Ishikawa (cell line): ENCODE measurements around the gene RAET1E.

Experiments
- CEBPB ChIP-seq: IDR thresholded peaks from 2 replicates; pipeline ENCODE4 v1.6.1; 2012
- CREB1 ChIP-seq: IDR thresholded peaks from 2 replicates; pipeline ENCODE4 v1.6.1; 2012; ENCODE audit warnings: low read depth
- EGR1 ChIP-seq: IDR thresholded peaks from 2 replicates; pipeline ENCODE4 v1.6.1; 2012
- EP300 ChIP-seq: IDR thresholded peaks from 2 replicates; pipeline ENCODE4 v1.6.1; 2012; ENCODE audit warnings: borderline replicate concordance
- FOXM1 ChIP-seq: IDR thresholded peaks from 2 replicates; pipeline ENCODE4 v1.6.1; 2012; ENCODE audit warnings: low read depth, borderline replicate concordance
- MAX ChIP-seq: IDR thresholded peaks from 2 replicates; pipeline ENCODE4 v1.6.1; 2012
- NFIC ChIP-seq: IDR thresholded peaks from 2 replicates; pipeline ENCODE4 v1.6.1; 2012
- RAD21 ChIP-seq: IDR thresholded peaks from 2 replicates; pipeline ENCODE4 v1.6.1; 2012; ENCODE audit warnings: low read depth
- REST ChIP-seq: IDR thresholded peaks from 2 replicates; pipeline ENCODE4 v1.6.1; 2012; ENCODE audit warnings: low read depth, mild to moderate bottlenecking
- TAF1 ChIP-seq: IDR thresholded peaks from 2 replicates; pipeline ENCODE4 v1.6.1; 2012; ENCODE audit warnings: low read depth, mild to moderate bottlenecking
- TCF12 ChIP-seq: IDR thresholded peaks from 2 replicates; pipeline ENCODE4 v1.6.1; 2012; ENCODE audit warnings: low read depth
- TEAD4 ChIP-seq: IDR thresholded peaks from 2 replicates; pipeline ENCODE4 v1.6.1; 2012
- USF1 ChIP-seq: IDR thresholded peaks from 2 replicates; pipeline ENCODE4 v1.6.1; 2012
- YY1 ChIP-seq: IDR thresholded peaks from 2 replicates; pipeline ENCODE4 v1.6.1; 2012; ENCODE audit warnings: low read depth
- ZBTB7A ChIP-seq: IDR thresholded peaks from 2 replicates; pipeline ENCODE4 v1.6.1; 2012; ENCODE audit warnings: low read depth

Gene RAET1E

GRCh38 chr6:149898966-149899365 lies 1.1 kb upstream of the RAET1E start:
- TF ChIP-seq ZBTB7A = no peak
- TF ChIP-seq USF1 = no peak
- TF ChIP-seq CREB1 = no peak
- TF ChIP-seq RAD21 = no peak
- TF ChIP-seq MAX = no peak
- TF ChIP-seq CEBPB = no peak
- no peak for TF ChIP-seq NFIC
- no peak for TF ChIP-seq REST

GRCh38 chr6:149897015-149897697 lies 757 bp downstream of the RAET1E start:
- TF ChIP-seq NFIC (no peak), RAD21 (no peak), FOXM1 (no peak), EGR1 (no peak), MAX (no peak), ZBTB7A (no peak), USF1 (no peak), REST (no peak), TCF12 (no peak), CREB1 (no peak), CEBPB (no peak), TEAD4 (no peak), YY1 (no peak), EP300 (no peak), TAF1 (no peak)

- TF ChIP-seq FOXM1 (no peak), CREB1 (no peak), TEAD4 (no peak), EP300 (no peak), TCF12 (no peak), YY1 (no peak), MAX (no peak)
Observed at GRCh38 chr6:149896491-149896890, 1.4 kb downstream of the RAET1E start.

GRCh38 chr6:149895833-149896271 lies 2.1 kb downstream of the RAET1E start:
- TF ChIP-seq REST (no peak), CEBPB (no peak), TCF12 (no peak), NFIC (peak; percentile 59), TAF1 (no peak), EP300 (no peak), TEAD4 (no peak)
